Activated CD8-positive, alpha-beta memory T cell treated with anti-CD3 and anti-CD28 coated beads for 4 hours (primary cell): Measurements from ENCODE around the gene WT1.
"Not testable (repeated sequence)": the region's sequence is repeated elsewhere in the genome, so short reads cannot be mapped to it uniquely, and the experiment has no call there.

Experiments
- DNase-seq, 2 donors: peaks; one replicate each; pipeline ENCODE4 v3.0.0-alpha.2; 2020; ENCODE audit warnings: low read depth in 2 of 2

WT1 gene

DNA sequence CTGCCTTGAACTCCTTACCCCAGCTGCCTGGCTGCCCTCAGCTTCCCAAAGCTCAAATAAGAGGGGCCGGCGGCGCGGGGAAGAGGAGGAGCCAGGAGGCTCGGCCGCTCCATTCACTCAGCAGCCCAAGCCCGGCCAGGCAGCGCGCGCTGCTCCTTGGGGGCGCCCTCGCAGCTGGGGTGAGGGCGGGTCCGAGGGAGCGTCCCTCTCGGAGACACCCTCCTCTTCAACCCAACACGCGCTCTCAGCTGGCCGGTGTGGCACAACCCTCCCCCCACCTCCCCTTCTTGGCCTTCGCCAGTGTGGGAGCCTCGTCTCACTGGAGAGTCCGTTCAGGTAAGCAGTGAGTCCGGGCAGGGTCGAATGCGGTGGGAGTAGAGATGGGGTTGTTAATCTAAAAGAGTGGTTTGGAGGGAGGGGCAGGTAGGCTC, at the start of gene WT1:
WT1 (minus strand) TSS at position 29 of the 431 bp plus-strand sequence.
- DNase-seq: no peak

DNA sequence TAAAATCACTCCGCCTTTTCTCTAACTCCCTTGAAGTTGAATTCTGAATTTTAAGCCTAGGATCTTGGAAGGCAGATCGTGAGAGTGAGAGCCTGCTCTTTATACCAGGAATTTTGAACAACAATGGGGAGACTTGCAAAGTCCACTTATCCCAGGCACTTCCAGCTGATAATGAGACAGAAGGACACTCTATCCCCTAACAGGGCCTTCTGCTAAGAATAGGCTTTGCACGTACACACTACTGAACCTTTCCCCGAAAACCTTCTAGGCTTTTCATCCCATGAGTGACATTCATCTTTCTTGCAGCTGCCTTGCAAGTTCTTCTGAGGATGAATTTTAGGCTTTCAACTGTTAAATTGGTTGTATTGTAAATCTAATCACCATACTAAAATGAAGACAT, 44.0 kb upstream of the WT1 start:
- no peak for DNase-seq

DNA sequence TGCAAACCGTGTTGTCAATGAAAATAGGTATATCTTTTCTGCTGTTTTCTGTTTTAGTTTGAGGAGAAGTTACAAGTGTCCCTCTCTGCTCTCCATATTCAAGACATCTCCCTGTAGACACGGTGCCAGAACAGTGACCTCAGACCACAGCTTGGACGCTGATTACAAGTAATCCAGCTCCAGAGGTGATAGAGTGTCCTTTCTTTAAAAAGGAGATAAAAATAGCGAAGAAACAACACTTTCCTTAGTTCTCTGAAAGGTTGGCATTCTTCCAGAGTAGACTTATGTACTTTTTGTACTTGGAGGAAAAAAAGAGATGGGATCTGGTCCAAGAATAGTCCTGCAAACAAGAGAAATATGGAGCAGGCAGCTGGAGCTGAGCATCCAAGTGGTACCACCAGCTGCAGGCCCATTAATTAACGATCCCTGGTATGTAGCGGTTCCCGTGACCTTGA, 43.0 kb upstream of the WT1 start:
- no peak for DNase-seq

DNA sequence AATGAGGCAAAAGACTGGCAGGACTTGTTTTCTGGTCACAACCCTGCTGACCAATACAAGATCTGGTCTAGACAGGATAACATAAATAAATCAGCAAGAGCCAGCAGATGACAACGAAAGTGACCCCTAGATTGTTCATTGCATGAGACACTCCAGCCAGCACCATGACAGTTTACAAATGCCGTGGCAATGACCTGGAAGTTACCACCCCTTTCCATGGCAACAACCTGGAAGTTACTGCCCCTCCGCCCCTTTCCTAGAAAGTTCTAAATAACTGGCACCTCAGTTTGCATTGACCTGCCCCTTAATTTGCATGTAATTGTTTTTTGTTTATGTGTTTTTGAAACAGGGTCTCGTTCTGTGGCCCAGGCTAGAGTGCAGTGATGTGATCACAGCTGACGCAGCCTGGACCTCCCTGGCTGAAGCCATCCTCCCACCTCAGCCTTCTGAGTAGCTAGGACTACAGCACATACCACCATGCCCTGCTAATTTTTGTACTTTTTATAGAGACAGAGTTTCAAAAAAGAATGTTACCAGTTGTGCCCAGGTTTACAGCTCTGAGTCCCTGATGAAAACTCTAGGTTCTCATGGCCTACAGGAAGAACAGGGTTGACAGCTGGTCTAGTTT, 38.1 kb upstream of the WT1 start:
- no peak for DNase-seq

DNA sequence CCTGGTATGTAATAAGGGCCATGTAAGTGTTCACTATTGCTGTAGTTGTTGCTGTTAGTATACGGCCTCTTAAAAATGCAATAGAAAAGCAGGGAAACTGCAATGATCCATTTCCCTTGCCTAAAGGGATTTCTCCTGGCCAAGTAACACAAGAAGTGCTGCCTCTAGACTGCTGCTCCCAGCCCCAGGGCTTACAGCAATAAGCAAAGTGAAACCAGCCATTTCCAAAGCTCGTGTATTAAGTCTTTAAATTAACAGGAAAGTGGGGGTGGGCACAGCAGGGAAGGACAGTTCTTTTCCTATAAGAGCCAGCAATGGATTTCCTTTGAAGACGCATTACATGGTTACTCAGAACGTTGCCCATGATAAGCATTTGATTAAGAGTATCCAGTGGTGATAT, 36.9 kb upstream of the WT1 start:
- no peak for DNase-seq

DNA sequence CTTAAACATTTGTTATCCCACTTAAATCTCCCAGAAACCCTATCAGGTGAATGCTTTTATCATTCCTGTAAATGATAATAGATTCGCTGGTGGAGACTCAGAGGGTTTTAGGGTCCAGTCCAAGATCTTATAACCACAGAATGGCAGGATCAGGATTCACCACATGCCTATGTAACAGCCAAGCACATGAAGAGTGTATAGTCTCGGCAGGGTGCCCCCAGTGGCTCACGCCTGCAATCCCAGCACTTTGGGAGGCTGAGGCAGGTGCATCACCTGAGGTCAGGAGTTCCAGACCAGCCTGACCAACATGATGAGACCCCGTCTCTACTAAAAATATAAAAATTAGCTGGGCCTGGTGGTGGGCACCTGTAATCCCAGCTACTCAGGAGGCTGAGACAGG, 36.2 kb upstream of the WT1 start:
- not testable (repeated sequence) for DNase-seq

DNA sequence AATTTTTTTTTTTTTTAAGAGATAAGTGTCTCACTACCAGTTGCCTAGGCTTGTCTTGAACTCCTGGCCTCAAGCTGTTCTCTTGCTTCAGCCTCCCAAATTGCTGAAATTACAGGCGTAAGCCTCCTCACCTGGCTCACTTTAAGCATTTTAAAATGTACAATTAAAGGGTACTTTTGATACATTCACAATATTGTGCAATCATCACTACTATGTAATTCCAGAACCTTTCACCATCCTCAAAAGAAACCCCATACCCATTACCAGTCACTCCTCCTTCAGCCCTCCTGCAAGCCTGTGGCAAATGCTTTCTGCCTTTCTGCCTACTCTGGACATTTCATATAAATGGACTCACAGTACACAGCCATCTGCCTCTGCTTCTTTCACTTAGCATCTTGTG, 34.5 kb upstream of the WT1 start:
- DNase-seq: no peak

DNA sequence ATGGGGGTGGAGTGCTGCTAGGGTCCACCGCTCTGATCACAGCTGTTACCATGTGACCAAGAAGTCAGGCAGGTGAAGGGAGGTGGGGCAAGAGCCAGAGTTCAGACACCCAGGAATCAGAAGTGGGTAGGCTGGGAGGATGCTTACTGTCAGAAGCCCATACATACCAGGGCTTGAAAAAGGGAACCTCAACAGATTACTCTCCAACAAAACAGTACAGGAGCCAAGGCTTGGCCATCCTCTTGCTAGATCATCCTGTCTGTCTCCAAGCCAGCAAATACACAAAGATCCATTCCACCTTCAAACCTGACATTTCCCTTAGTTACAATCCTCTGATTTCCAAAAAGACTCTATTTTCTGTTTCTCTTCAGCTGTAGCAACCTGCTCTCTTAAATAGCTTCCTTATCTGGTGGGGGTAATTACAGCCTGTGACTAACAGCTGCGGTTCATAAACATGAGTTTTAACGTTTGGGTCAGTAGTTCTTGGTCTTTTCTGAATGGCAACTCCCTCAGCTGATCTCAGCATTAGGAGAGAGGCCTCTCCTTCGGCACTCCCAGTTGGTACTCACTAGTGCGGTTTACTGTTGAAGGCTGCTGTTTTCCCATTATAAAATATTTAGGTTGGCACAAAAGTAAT, 31.1 kb upstream of the WT1 start:
- no peak for DNase-seq

DNA sequence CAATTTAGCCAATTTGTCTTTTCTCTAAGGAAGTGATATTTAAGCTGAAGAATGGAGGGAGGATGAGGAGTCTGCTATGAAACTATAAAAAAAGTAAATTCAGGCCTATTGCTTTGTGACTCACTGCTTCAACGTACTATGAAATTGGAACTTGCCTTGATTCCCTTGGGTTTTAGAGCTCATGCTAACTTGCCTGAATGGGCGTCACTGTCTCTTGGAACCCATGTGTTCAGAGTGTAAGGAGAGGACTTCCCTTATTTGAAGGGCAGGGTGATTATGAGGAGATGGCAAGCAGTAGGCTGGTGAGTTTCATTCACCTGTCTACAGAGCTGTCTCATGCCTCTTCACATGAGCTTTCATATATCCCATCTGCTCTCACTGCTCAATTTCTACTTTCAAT, 28.7 kb upstream of the WT1 start:
- no peak for DNase-seq

DNA sequence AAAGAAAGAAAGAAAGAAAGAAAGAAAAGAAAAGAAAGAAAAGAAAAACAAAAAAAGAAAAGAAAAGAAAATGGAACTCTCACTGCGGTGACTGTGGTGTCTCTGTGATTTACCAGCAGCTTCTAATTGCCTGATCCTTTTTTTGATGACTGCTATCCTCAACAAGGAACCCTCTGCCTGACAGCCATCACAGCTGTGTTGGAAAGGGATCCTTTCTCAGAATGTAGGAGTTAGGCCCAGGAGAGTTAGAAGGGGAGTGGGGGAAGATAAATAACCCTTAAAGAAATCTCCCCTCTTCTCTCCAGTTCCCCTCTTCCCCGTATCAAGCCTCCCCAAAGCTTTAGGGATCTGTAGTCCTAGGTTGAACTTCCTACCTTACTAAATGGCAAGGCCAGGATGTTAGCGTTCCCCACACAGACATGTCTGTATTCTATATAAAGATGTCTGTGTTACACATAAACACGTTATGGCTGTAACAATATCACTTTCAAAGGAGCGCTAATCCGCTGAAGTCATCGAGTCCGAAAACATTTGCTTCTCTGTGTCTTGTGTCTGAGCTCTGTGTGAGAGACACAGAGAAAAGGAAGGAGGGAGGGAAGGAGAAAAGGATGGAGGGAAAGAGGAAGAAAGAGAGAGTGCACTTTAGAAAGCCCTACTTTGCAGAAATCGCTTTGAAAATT, 26.8 kb upstream of the WT1 start:
- DNase-seq: no peak

DNA sequence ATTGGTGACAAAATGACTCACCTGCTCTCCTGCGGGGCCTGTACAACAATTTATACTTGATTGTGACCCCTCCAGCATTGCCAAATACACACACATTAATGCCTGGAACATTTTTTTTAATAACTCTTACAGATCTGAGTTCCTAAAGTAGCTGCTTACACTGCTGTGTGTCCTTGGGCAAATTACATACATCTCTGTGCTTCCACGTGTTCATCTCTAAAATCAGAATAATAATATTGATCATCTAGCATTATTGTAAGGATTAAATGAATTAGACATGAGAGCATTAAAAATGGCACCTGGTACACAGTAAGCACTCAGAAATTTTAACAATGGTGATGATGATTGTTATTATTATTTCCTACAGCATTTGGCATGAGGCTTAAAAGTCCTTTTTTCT, 21.5 kb upstream of the WT1 start:
- no peak for DNase-seq

DNA sequence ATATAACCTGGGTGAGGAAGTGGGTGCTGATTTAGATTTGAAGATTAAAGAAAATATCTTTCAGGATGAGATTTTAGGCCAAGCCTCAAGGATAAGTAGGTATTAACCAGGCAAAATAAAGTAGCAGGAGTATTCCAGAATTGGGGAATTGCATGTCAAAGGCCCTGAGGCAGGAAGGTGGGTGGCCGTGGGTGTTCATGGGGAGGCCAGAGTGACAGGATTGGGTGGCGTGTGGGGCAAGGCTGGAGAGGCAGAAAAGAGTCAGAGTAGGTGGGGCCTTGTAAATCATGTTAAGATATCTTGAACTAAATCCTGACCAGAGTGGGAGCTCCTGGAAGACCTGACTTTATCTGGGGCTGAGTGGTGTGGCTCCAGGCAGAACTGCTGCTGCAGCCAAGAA, 19.7 kb upstream of the WT1 start:
- DNase-seq: no peak

DNA sequence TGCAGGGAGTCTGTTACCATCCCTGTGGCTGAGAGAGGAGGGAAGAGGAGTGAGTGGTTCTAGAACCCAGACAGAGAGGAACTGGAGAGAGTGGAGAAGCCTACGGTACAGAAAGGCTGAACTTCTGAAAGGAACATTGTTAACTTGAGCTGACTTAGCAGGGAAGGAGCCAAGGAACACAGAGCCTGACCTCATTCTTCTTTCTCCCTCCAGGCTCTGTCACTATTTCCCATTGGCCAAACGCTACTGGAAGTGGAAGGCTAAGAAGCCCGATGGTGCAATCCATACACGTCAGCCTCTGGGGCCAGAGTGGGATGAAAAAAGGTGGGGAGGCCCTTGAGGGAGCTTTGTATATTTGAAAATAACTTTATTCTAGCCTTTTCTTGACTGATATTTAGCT, 16.5 kb upstream of the WT1 start:
- no peak for DNase-seq

DNA sequence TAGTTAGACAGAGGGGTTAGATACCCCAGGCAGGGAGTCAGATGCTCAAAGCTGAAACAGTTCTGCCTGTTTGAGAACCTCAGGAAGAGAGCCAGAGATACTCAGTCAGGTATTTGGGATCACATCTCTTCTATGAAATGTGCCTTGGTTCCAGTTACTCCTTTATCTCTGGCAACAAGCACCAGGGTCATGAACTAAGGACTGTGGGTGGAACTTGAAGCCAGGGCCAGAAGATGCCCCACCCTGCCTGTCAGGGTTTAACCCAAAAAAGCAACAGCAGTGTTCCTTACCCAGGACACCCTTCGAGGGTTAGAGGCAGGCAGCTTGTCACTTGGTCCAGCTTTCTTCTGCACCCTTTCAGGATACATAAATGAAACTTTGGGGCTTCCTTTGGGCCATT, 15.0 kb upstream of the WT1 start:
- DNase-seq: no peak

DNA sequence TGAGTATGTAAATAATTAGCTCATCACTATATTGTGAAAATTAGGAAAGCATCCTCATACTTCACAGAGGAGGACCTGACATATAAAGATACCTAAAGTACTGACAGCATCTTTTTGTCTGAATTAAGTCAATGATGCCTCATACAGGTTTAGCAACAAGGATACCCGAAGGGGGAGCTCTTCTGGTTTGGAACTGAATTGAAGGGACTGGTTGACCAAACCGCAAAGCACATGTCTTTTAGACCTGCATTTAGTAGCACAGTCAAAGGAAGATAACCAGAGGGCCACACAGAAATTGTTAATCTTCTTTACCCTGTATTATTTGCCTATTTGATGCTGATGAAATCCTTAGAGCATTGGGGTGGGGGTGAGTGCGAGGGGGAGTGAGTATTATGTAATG, 12.9 kb upstream of the WT1 start:
- no peak for DNase-seq

DNA sequence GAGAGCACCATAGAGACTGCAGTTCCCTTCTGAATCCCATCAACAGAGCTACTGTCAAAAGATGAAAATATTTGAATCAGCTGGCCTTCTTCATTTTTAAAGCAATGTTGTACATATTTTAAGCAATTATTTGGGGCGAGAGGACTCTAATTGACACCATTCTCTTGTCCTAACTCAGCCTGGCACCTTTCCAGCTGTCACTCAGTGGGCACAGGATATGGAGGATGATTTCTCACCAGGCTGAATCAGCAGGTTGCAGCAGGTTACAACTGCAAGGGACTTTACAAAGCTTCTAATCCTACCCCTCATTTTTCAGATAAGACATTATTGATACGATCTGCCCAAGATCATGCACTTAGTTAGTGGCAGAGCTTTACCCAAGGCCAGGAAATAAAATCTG, 11.9 kb upstream of the WT1 start:
- no peak for DNase-seq

DNA sequence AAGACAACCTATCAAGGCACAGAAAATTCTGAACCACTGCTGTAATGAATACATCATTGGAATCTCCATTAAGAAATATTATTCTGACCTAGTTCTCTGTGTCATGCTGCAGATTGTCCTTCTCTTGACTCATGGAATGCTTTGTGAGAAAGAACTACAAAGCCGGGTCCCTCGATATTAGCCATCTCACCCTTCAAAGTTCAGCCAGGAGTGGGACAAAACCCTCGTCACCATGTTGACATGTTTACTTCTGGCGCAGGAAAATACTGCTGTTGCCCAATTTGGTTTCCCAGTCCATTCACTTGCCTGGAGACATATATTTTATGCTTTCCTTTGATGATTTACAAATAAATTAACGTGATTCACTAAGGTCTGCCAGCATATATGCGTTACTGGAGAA, 10.9 kb upstream of the WT1 start:
- DNase-seq: no peak

DNA sequence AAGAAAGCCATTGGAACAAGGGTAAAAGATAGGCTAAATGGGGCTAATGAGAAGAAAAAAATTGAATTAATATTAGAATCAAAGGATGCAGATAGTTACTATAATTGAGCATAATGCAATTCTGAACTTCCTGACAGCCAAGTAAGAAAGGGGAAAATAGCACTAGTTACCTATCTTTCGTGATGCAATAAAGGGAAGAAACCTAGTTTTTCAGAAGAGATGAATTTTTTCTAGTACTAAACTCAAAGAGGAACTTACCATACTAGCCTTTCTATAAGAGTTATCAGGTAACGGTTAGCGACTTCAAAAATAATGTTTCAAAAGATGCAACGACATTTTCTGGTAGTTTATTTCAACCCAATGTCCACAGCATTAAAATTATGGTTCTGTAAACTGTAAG, 8.8 kb upstream of the WT1 start:
- no peak for DNase-seq

DNA sequence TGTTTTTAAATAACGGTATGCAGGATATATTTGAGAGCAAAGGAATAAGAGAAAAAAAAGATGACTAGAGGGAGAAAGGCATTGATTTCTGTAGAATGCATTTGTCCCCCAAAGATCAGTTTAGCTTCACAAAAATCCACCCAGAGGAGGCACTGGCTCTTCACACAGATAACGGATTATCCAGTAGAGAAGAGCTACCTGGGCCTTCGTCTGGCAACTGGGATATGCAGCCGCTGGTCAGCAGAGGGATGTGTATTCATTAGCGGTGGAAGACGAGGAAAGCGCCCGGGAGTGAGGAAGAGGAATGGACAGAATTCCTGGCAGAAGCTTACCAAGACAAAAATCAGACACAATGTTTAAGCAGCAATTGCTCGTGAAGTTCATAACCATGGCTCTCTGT, 5.6 kb upstream of the WT1 start:
- no peak for DNase-seq

DNA sequence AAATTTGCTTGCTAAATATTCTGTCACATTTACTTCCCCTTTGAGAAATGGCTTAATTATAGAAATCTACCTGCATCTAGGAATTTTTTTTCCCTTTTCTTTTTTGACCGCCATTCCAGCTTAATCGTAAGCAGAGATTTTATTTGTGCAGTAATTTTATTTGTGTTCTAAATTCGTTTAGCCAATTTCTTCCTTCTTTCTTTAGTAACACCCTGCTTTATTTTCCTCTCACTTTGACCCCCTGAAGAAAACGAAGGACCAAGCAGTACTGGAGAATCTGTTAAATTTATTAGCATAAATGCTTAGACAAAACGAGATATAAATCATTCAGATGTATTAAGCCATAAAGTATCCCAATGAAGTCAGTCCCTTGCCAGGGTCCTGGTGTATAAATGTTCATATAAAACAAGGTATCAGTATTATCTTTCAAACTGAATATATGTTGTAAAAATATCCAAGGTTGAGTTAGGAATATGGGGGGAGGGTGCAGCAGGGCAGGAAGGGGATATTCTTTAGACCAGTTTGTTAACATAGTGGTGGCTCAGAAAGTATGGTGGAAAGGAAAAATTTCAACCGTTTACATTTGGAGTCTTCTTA, 5.1 kb upstream of the WT1 start:
- DNase-seq: no peak

DNA sequence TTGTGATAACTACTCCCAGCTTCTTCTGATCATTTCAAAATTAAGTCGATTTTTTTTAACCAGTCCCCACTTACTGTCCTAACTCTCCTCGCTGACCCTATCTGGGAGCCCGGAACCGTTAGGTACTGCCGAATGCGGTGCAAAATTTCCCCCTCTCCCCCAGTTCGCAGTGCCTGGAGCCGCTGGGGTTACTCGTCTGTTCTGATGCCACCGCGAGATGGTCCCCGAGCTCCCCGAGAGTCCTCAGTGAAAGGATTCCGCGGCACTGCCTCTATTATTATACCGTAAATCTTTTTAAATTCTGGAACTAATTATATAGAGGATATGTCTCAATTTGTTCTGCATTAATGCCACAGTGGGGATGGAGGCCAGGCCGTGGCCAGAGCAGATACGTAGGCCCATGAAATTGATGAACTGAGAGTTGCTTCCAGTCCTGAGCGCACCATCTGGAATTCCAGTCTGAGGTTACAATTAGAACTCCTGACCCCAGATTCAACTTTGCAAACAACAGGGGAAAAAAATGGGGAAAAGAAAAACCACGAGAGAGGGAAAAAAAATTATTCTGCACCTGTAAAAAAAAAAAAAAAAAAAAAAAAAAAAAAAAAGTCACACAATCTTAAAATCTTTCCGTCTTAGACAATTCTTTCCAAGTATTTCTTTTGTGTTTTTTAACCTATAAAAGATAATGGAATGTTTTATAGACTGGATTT, 4.3 kb upstream of the WT1 start:
- no peak for DNase-seq

DNA sequence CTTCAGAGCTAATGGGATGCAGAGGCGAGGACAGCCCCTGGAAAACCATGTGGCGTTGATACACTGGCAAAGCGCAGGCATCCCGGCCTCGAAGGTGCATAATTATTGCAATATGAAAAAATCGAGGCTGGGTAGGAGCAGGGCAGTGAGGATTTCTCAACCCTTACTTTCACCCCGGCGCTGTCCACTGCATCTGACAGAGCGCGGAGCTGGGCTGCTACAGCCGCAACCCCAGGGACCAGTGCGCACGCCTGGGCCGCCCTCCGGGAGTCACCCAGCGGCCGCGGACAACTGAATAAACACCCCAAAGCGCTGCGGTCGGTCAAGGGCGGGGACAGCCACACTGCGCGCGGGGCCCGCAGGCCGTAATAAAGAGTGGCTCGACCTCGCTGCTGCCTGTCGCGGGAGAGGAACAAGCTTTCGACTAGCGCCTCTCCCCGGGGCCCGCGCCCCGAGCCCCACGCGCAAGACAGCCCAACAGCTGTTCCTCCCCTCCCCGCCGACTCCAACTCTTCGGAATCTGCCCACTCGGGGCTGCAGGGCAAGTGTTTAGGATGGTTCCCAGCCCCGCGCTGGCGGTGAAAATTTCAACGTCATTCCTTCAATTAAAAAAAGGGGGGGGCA, 3.6 kb upstream of the WT1 start:
- no peak for DNase-seq
